ENCODE results near the gene CAMK2B.

CAMK2B gene

GRCh38 chr7:44225566-44226395, 99.6 kb downstream of the CAMK2B start:
- no peak for DNase-seq

GRCh38 chr7:44224974-44225565, 100.3 kb downstream of the CAMK2B start:
- DNase-seq, result no peak

GRCh38 chr7:44224080-44224973, 101.1 kb downstream of the CAMK2B start:
- no peak for DNase-seq

GRCh38 chr7:44223362-44224079, 101.9 kb downstream of the CAMK2B start:
- no peak for DNase-seq

- no peak for DNase-seq
Observed at GRCh38 chr7:44222776-44223261, 102.6 kb downstream of the CAMK2B start.

- DNase-seq, result no peak
Observed at GRCh38 chr7:44222074-44222473, 103.3 kb downstream of the CAMK2B start.

- DNase-seq, result no peak
Observed at GRCh38 chr7:44221231-44221791, 104.1 kb downstream of the CAMK2B start.

- DNase-seq, result no peak
Observed at GRCh38 chr7:44220358-44221112, 104.9 kb downstream of the CAMK2B start.

GRCh38 chr7:44220046-44220357, 105.4 kb downstream of the CAMK2B start:
- DNase-seq, result no peak

GRCh38 chr7:44219371-44220045, 105.9 kb downstream of the CAMK2B start:
- DNase-seq, result no peak

- DNase-seq, result no peak
Observed at GRCh38 chr7:44218418-44219201, 106.8 kb downstream of the CAMK2B start.

- no peak for DNase-seq
Observed at GRCh38 chr7:44217852-44218402, 107.5 kb downstream of the CAMK2B start.

GRCh38 chr7:44217223-44217714, 108.1 kb downstream of the CAMK2B start:
- DNase-seq, result no peak

GRCh38 chr7:44216521-44217222, 108.7 kb downstream of the CAMK2B start:
- no peak for DNase-seq

- no peak for DNase-seq
Observed at GRCh38 chr7:44216019-44216418, 109.4 kb downstream of the CAMK2B start.

- DNase-seq, result no peak
Observed at GRCh38 chr7:44215531-44215930, 109.9 kb downstream of the CAMK2B start.

- DNase-seq, result no peak
Observed at GRCh38 chr7:44213877-44214388, 111.5 kb downstream of the CAMK2B start.

GRCh38 chr7:44213206-44213876, 112.1 kb downstream of the CAMK2B start:
- no peak for DNase-seq

Measured in NCI-H226 (cell line).